Measurements from ENCODE around the gene LRP8.
A peak's percentile ranks its signal among the peaks of the same experiment; 100 is the strongest.

The LRP8 gene

GRCh38 chr1:53328009-53328461 lies at the start of gene LRP8:
TSS of gene LRP8 (minus strand) at chr1:53328070. CDS start at chr1:53327912, 158 bp downstream.
- peak; percentile 65 for DNase-seq

- DNase-seq = no peak
These were observed 49.6 kb upstream of the LRP8 start for GRCh38 chr1:53377438-53377841.

- DNase-seq = peak; percentile 5
These were observed 49.0 kb upstream of the LRP8 start for GRCh38 chr1:53376742-53377437.

- DNase-seq = no peak
These were observed 48.2 kb upstream of the LRP8 start for GRCh38 chr1:53376041-53376461.

- no peak for DNase-seq
These were observed 47.6 kb upstream of the LRP8 start for GRCh38 chr1:53375440-53375839.

GRCh38 chr1:53373246-53373645 lies 45.4 kb upstream of the LRP8 start:
- no peak for DNase-seq

GRCh38 chr1:53372501-53372951 lies 44.7 kb upstream of the LRP8 start:
- no peak for DNase-seq

- DNase-seq = no peak
These were observed 44.0 kb upstream of the LRP8 start for GRCh38 chr1:53371851-53372250.

GRCh38 chr1:53371121-53371666 lies 43.3 kb upstream of the LRP8 start:
- no peak for DNase-seq

GRCh38 chr1:53370369-53370961 lies 42.6 kb upstream of the LRP8 start:
- DNase-seq = no peak

- no peak for DNase-seq
These were observed 41.9 kb upstream of the LRP8 start for GRCh38 chr1:53369761-53370160.

- DNase-seq = no peak
These were observed 41.3 kb upstream of the LRP8 start for GRCh38 chr1:53369034-53369750.

- DNase-seq = no peak
These were observed 40.6 kb upstream of the LRP8 start for GRCh38 chr1:53368314-53369033.

GRCh38 chr1:53367503-53368313 lies 39.8 kb upstream of the LRP8 start:
- no peak for DNase-seq

GRCh38 chr1:53366901-53367502 lies 39.1 kb upstream of the LRP8 start:
- DNase-seq = no peak

- no peak for DNase-seq
These were observed 37.7 kb upstream of the LRP8 start for GRCh38 chr1:53365437-53366063.

- no peak for DNase-seq
These were observed 35.2 kb upstream of the LRP8 start for GRCh38 chr1:53362851-53363642.

GRCh38 chr1:53362270-53362669 lies 34.4 kb upstream of the LRP8 start:
- DNase-seq = no peak

- no peak for DNase-seq
These were observed 33.7 kb upstream of the LRP8 start for GRCh38 chr1:53361541-53361961.

GRCh38 chr1:53359934-53360276 lies 32.0 kb upstream of the LRP8 start:
- DNase-seq = no peak
